Hippocampal formation (tissue), 2 donors: Measurements from ENCODE around the gene ANAPC10.

ENCODE experiments used
- DNase-seq, 2 donors: peaks; one replicate each; lab custom pipeline; 2025; lab: John Stamatoyannopoulos, UW

ANAPC10 gene

GRCh38 chr4:145071560-145071959 lies 26.4 kb downstream of the ANAPC10 start:
- no peak for DNase-seq

GRCh38 chr4:145069361-145069760 lies 28.6 kb downstream of the ANAPC10 start:
- DNase-seq: no peak

GRCh38 chr4:145066063-145066501 lies 31.9 kb downstream of the ANAPC10 start:
- no peak for DNase-seq

GRCh38 chr4:145061318-145061920 lies 36.6 kb downstream of the ANAPC10 start:
- DNase-seq: peak in 1 of 2 donors; percentile 76

GRCh38 chr4:145058256-145058655 lies 39.7 kb downstream of the ANAPC10 start:
- DNase-seq: no peak

GRCh38 chr4:145056325-145057130 lies 41.5 kb downstream of the ANAPC10 start:
- DNase-seq: no peak

- no peak for DNase-seq
These were observed 42.3 kb downstream of the ANAPC10 start for GRCh38 chr4:145055533-145056257.

GRCh38 chr4:145049241-145049640 lies 48.8 kb downstream of the ANAPC10 start:
- DNase-seq: no peak

- no peak for DNase-seq
These were observed 49.2 kb downstream of the ANAPC10 start for GRCh38 chr4:145048817-145049216.

- DNase-seq: no peak
These were observed 50.8 kb downstream of the ANAPC10 start for GRCh38 chr4:145047151-145047550.

- DNase-seq: no peak
These were observed 52.8 kb downstream of the ANAPC10 start for GRCh38 chr4:145045180-145045579.

- no peak for DNase-seq
These were observed 53.7 kb downstream of the ANAPC10 start for GRCh38 chr4:145044341-145044740.

GRCh38 chr4:145043306-145043705 lies 54.7 kb downstream of the ANAPC10 start:
- no peak for DNase-seq

GRCh38 chr4:145042601-145043285 lies 55.3 kb downstream of the ANAPC10 start:
- no peak for DNase-seq

GRCh38 chr4:145041378-145041777 lies 56.6 kb downstream of the ANAPC10 start:
- DNase-seq: peak; percentile 5 to 14

GRCh38 chr4:145035494-145036136 lies 62.4 kb downstream of the ANAPC10 start:
- DNase-seq: no peak

GRCh38 chr4:145034727-145035211 lies 63.2 kb downstream of the ANAPC10 start:
- no peak for DNase-seq

GRCh38 chr4:145019346-145019745 lies 78.7 kb downstream of the ANAPC10 start:
- DNase-seq: no peak

- no peak for DNase-seq
These were observed 83.6 kb downstream of the ANAPC10 start for GRCh38 chr4:145014365-145014764.

- no peak for DNase-seq
These were observed 85.2 kb downstream of the ANAPC10 start for GRCh38 chr4:145012841-145013240.

- DNase-seq: no peak
These were observed 86.4 kb downstream of the ANAPC10 start for GRCh38 chr4:145011636-145012035.
